Measurements from ENCODE around the gene ADTRP.
"Not testable (repeated sequence)": the region's sequence is repeated elsewhere in the genome, so short reads cannot be mapped to it uniquely, and the experiment has no call there.

The ADTRP gene

GRCh38 chr6:11804135-11804534 is 25.5 kb upstream of the ADTRP start:
- FAIRE-seq, result no peak
- no peak for DNase-seq (ENCODE audit: insufficient read length, low spot score)

- FAIRE-seq, result no peak
- no peak for DNase-seq (ENCODE audit: insufficient read length, low spot score)
Measured at GRCh38 chr6:11803591-11803971, 25.0 kb upstream of the ADTRP start.

GRCh38 chr6:11802886-11803590 is 24.4 kb upstream of the ADTRP start:
- DNase-seq (ENCODE audit: insufficient read length, low spot score), result no peak
- no peak for FAIRE-seq

- DNase-seq (ENCODE audit: insufficient read length, low spot score); FAIRE-seq: not testable (repeated sequence)
Measured at GRCh38 chr6:11800531-11800930, 21.9 kb upstream of the ADTRP start.

GRCh38 chr6:11798538-11798937 is 19.9 kb upstream of the ADTRP start:
- FAIRE-seq (no peak), DNase-seq (ENCODE audit: insufficient read length, low spot score) (no peak)

GRCh38 chr6:11798096-11798495 is 19.5 kb upstream of the ADTRP start:
- DNase-seq (ENCODE audit: insufficient read length, low spot score) (no peak), FAIRE-seq (no peak)

GRCh38 chr6:11796829-11797228 is 18.2 kb upstream of the ADTRP start:
- DNase-seq (ENCODE audit: insufficient read length, low spot score), result no peak
- no peak for FAIRE-seq

GRCh38 chr6:11795403-11795802 is 16.8 kb upstream of the ADTRP start:
- DNase-seq (ENCODE audit: insufficient read length, low spot score) (no peak), FAIRE-seq (no peak)

- no peak for FAIRE-seq
- DNase-seq (ENCODE audit: insufficient read length, low spot score), result no peak
Measured at GRCh38 chr6:11793277-11793676, 14.7 kb upstream of the ADTRP start.

- no peak for FAIRE-seq
Measured at GRCh38 chr6:11791354-11792107, 12.9 kb upstream of the ADTRP start.

GRCh38 chr6:11789744-11790143 is 11.1 kb upstream of the ADTRP start:
- no peak for FAIRE-seq
- DNase-seq (ENCODE audit: insufficient read length, low spot score), result no peak

More at GRCh38 chr6:11791354-11792107, 12.9 kb upstream of the ADTRP start:
- DNase-seq (ENCODE audit: insufficient read length, low spot score), result no peak

GRCh38 chr6:11788043-11788442 is 9.4 kb upstream of the ADTRP start:
- DNase-seq (ENCODE audit: insufficient read length, low spot score) (no peak), FAIRE-seq (no peak)

GRCh38 chr6:11785774-11786579 is 7.4 kb upstream of the ADTRP start:
- FAIRE-seq, result peak; percentile 96
- peak; percentile 70 for DNase-seq (ENCODE audit: insufficient read length, low spot score)

- peak; percentile 69 for FAIRE-seq
- peak; percentile 32 for DNase-seq (ENCODE audit: insufficient read length, low spot score)
Measured at GRCh38 chr6:11785415-11785773, 6.8 kb upstream of the ADTRP start.

- FAIRE-seq, result no peak
Measured at GRCh38 chr6:11784341-11784740, 5.7 kb upstream of the ADTRP start.

GRCh38 chr6:11783524-11784064 is 5.0 kb upstream of the ADTRP start:
- DNase-seq (ENCODE audit: insufficient read length, low spot score), result no peak
- peak; percentile 23 for FAIRE-seq

More at GRCh38 chr6:11784341-11784740, 5.7 kb upstream of the ADTRP start:
- no peak for DNase-seq (ENCODE audit: insufficient read length, low spot score)

GRCh38 chr6:11782524-11782923 is 3.9 kb upstream of the ADTRP start:
- no peak for FAIRE-seq
- no peak for DNase-seq (ENCODE audit: insufficient read length, low spot score)

- FAIRE-seq, result no peak
Measured at GRCh38 chr6:11780097-11780428, 1.5 kb upstream of the ADTRP start.

GRCh38 chr6:11779329-11780096 is 910 bp upstream of the ADTRP start:
- DNase-seq (ENCODE audit: insufficient read length, low spot score), result no peak
- no peak for FAIRE-seq

More at GRCh38 chr6:11780097-11780428, 1.5 kb upstream of the ADTRP start:
- no peak for DNase-seq (ENCODE audit: insufficient read length, low spot score)

- no peak for FAIRE-seq
- DNase-seq (ENCODE audit: insufficient read length, low spot score), result no peak
Measured at GRCh38 chr6:11778036-11778435, 567 bp downstream of the ADTRP start.

Data from GM19239 (cell line).